DOHH2 (cell line): Measurements from ENCODE around the gene TMED10.

Experiments used
- EZH2phosphoT487 ChIP-seq: fragments of 200-600 bp; sonication (generic); IDR thresholded peaks from 2 replicates; pipeline ENCODE4 v1.6.1; 2017; ENCODE audit warnings: borderline replicate concordance, mild to moderate bottlenecking, antibody characterized with exemption, low read length, moderate library complexity, mixed read lengths
- TF ChIP-seq, protein P1 (sequence below): fragments of 200-600 bp; sonication (generic); IDR thresholded peaks from one replicate; pipeline ENCODE4 v1.5.1; 2014; ENCODE audit warnings: antibody characterized with exemption, mild to moderate bottlenecking, low read depth, low read length; ENCODE audit not compliant: poor library complexity, severe bottlenecking

DNA sequence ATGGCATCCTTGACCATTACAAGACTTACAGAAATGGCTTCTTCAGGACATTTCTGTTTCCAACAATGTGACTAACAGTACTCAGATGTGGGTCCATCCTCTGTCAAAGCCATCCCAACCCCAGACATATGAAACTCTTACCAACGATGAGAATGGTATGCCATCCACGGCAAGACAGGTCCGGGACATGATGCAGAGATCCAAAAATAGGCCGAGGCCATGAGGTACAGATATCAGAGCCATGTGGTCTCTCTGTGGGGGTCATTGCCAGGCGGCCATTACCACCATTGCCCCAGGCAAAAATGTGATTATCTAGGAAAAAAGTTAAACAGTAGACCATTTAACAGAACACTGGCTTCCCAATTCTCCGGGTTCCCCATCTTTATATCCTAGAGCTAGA, 79.5 kb downstream of the TMED10 start:
- TF ChIP-seq, protein P1, sequence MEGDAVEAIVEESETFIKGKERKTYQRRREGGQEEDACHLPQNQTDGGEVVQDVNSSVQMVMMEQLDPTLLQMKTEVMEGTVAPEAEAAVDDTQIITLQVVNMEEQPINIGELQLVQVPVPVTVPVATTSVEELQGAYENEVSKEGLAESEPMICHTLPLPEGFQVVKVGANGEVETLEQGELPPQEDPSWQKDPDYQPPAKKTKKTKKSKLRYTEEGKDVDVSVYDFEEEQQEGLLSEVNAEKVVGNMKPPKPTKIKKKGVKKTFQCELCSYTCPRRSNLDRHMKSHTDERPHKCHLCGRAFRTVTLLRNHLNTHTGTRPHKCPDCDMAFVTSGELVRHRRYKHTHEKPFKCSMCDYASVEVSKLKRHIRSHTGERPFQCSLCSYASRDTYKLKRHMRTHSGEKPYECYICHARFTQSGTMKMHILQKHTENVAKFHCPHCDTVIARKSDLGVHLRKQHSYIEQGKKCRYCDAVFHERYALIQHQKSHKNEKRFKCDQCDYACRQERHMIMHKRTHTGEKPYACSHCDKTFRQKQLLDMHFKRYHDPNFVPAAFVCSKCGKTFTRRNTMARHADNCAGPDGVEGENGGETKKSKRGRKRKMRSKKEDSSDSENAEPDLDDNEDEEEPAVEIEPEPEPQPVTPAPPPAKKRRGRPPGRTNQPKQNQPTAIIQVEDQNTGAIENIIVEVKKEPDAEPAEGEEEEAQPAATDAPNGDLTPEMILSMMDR: no peak
- TF ChIP-seq EZH2phosphoT487: no peak
